H1 (cell line): ENCODE measurements around the gene GPR101. TPM values are rescaled to one million over a fixed set of nuclear protein-coding genes. Genes with fewer than 3 reads are reported as not detected.

Source experiments
- CHD1 ChIP-seq: IDR thresholded peaks from 2 replicates; pipeline ENCODE4 v1.6.1; 2012; ENCODE audit warnings: low read depth, low read length, improper control_type of control experiment
- CTBP2 ChIP-seq: IDR thresholded peaks from 2 replicates; pipeline ENCODE4 v1.7.0; 2011; ENCODE audit warnings: borderline replicate concordance, mild to moderate bottlenecking, moderate library complexity, mixed read lengths, low read length; ENCODE audit not compliant: insufficient read depth, insufficient read length
- NRF1 ChIP-seq: IDR thresholded peaks from 2 replicates; pipeline ENCODE4 v1.6.1; 2011; ENCODE audit warnings: mild to moderate bottlenecking, low read depth, low read length, improper control_type of control experiment
- polyA plus RNA-seq, 7 experiments: library from polyadenylated mRNA; depleted of rRNA in 3 of 7; stranded (reverse) in 5 of 7; unstranded in 2 of 7; fragments of >200 nt in 5 of 7; fragments of 200-250 nt in 2 of 7; gene quantifications; 1 replicate in 5 of 7; 2 replicates in 1 of 7; 4 replicates in 1 of 7; pipeline versions ENCODE4 v1.2.1 to v1.2.3, GENCODE V29; 2011 to 2013; ENCODE audit warnings: missing spikeins in 2 of 7, mixed read lengths in 2 of 7
- total RNA-seq: library from RNA; stranded (reverse); fragmentation: NEBNext Ultra II Directional; extraction: Animal tissue kit (Norgen Biotek cat#: 25700); gene quantifications from 2 replicates; pipeline ENCODE4 v1.2.1, GENCODE V29; 2021

GPR101 gene
- total and polyA plus RNA-seq, 2 of the 8 experiments (the other 6 are each of a cell fraction or from before 2014, with no cell fraction given) = not detected

- TF ChIP-seq CHD1 (no peak), CTBP2 (no peak), NRF1 (no peak)
Measured at GRCh38 chrX:137040113-137040794, 6.5 kb upstream of the GPR101 start (continued).
